CD4-positive, alpha-beta T cell (primary cell): ENCODE measurements around the gene DBH. TPM values are rescaled to one million over a fixed set of nuclear protein-coding genes. Genes with fewer than 3 reads are reported as not detected.

Source experiments
- ATAC-seq: fragments of 200-7000 bp; cut with Tn5 transposase; one replicate; pipeline ENCODE4 v1.10.0; 2022; ENCODE audit warnings: mild to moderate bottlenecking; ENCODE audit not compliant: poor library complexity
- CTCF ChIA-PET: fragments of 350-600 bp; sonication (Branson Sonifier 250); formaldehyde crosslinking; loops from one replicate; lab custom pipeline; 2021; ENCODE audit warnings: antibody characterized with exemption, inconsistent platforms; lab: Charles Lee
- POLR2A ChIA-PET: fragments of 350-600 bp; sonication (Branson Sonifier 250); formaldehyde crosslinking; loops from one replicate; lab custom pipeline; 2021; ENCODE audit warnings: antibody characterized with exemption, inconsistent platforms; lab: Charles Lee
- DNase-seq, 14 experiments: peaks; one replicate each; pipeline ENCODE4 v3.0.0-alpha.2; 2013 to 2020; ENCODE audit warnings: mixed read lengths in 2 of 14
- H3K27ac ChIP-seq, 2 donors: one replicate each; pipeline versions ENCODE4 v1.5.1 to v1.7.0; 2013; ENCODE audit warnings: low read length in 2 of 2, low read depth in 1 of 2, mild to moderate bottlenecking in 1 of 2
- H3K27me3 ChIP-seq, 2 experiments: 1 replicate in 1 of 2; 2 replicates in 1 of 2; pipeline versions ENCODE4 v1.6.1 to v1.7.0; 2013; ENCODE audit warnings: low read length in 2 of 2, control low read depth in 1 of 2, mild to moderate bottlenecking in 1 of 2, moderate library complexity in 1 of 2; ENCODE audit not compliant: insufficient read depth in 2 of 2, control insufficient read depth in 1 of 2
- H3K36me3 ChIP-seq: one replicate; pipeline ENCODE4 v1.6.1; 2013; ENCODE audit warnings: low read length, control low read depth; ENCODE audit not compliant: insufficient read depth
- H3K4me1 ChIP-seq: one replicate; pipeline ENCODE4 v1.6.1; 2013; ENCODE audit warnings: low read length, control low read depth; ENCODE audit not compliant: insufficient read depth
- H3K4me3 ChIP-seq: one replicate; pipeline ENCODE4 v1.5.1; 2013; ENCODE audit warnings: mild to moderate bottlenecking, low read length, moderate library complexity
- H3K9me3 ChIP-seq, 2 experiments: 1 replicate in 1 of 2; 2 replicates in 1 of 2; pipeline versions ENCODE4 v1.6.1 to v1.7.0; 2013; ENCODE audit warnings: low read length in 2 of 2, mild to moderate bottlenecking in 2 of 2, control low read depth in 1 of 2, moderate library complexity in 1 of 2; ENCODE audit not compliant: control insufficient read depth in 1 of 2, insufficient read depth in 1 of 2
- H3K27ac Mint-ChIP-seq: one replicate; pipeline ENCODE4 v1.8.0; 2020; ENCODE audit warnings: mixed read lengths
- H3K27me3 Mint-ChIP-seq: one replicate; pipeline ENCODE4 v1.8.0; 2021; ENCODE audit warnings: mixed read lengths
- H3K36me3 Mint-ChIP-seq: one replicate; pipeline ENCODE4 v1.8.0; 2021; ENCODE audit warnings: low read depth, mixed read lengths
- H3K4me1 Mint-ChIP-seq: one replicate; pipeline ENCODE4 v1.8.0; 2021; ENCODE audit warnings: low read depth, mixed read lengths
- H3K4me3 Mint-ChIP-seq: one replicate; pipeline ENCODE4 v1.8.0; 2020; ENCODE audit warnings: mild to moderate bottlenecking, mixed read lengths
- H3K9me3 Mint-ChIP-seq: one replicate; pipeline ENCODE4 v1.8.0; 2020; ENCODE audit warnings: mixed read lengths
- CTCF ChIP-seq: fragments of 200-600 bp; IDR thresholded peaks from one replicate; pipeline ENCODE4 v1.8.0; 2022; ENCODE audit warnings: antibody characterized with exemption, mild to moderate bottlenecking
- intact Hi-C, 2 experiments: fragments of 100-400 bp; cut with DNase I in 1 of 2; cut with micrococcal nuclease in 1 of 2; formaldehyde crosslinking; loops; one replicate each; pipeline versions ENCODE4 v1.15.1 to v1.9.0; 2023 to 2025; cut with DNase I, micrococcal nuclease
- total RNA-seq, 174 experiments: library from RNA in 2 of 174; stranded (reverse) in 2 of 174; gene quantifications; one replicate each; pipeline ENCODE4 v1.2.3 and lab custom pipeline; 2021 to 2026

The DBH gene
- total RNA-seq, 2 experiments from 2014 or later, result 1.7 to 1.8 TPM

DNA sequence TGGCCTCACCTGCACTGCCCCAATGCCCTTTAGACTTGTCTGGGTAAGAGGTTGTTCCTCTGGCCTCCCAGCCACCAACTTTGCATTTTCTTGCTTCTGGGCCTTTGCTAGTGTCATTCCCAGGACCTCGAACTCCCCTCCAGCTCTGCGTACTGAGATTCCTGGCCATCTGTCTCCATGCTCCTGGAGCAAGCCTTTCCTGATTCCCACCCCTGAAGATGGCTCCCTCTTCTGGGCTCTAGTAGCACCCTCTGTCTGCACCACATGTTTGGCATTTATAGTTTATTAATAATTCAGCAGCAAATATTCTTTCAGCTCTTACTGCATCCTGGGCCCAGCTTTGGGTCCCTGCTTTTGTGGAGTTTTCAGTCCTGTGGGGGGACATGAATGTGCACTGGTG lies 41.9 kb upstream of the DBH start:
- Mint-ChIP-seq H3K4me3 (no peak overlapping the region), H3K36me3 (no peaks in the 10 kb centered on the region), H3K27ac (no peak overlapping the region), H3K4me1 (no peaks in the 10 kb centered on the region), H3K9me3 (peaks cover 9% of the 10 kb centered on the region), H3K27me3 (no peaks in the 10 kb centered on the region)
- no peaks in the 10 kb centered on the region for H3K27me3 ChIP-seq
- intact Hi-C loops, result no loop called here
- no peaks in the 10 kb centered on the region for H3K36me3 ChIP-seq
- ChIA-PET CTCF (no interaction called here), POLR2A (no interaction called here)
- H3K4me3 ChIP-seq, result no peak overlapping the region
- ATAC-seq (no peak), DNase-seq (no peak)
- peaks cover 14 to 35% of the 10 kb centered on the region in 2 experiments for H3K9me3 ChIP-seq
- no peaks in the 10 kb centered on the region for H3K4me1 ChIP-seq
- no peak for TF ChIP-seq CTCF
- H3K27ac ChIP-seq, result no peak overlapping the region

- DNase-seq (no peak), ATAC-seq (no peak)
- no peaks in the 10 kb centered on the region for H3K27me3 ChIP-seq
- no peak overlapping the region for H3K4me3 ChIP-seq
- no peak for TF ChIP-seq CTCF
- no peak overlapping the region for H3K27ac Mint-ChIP-seq
- no peaks in the 10 kb centered on the region for H3K36me3 Mint-ChIP-seq
- ChIA-PET CTCF (no interaction called here), POLR2A (no interaction called here)
- H3K27me3 Mint-ChIP-seq, result no peaks in the 10 kb centered on the region
- no peaks in the 10 kb centered on the region for H3K4me1 Mint-ChIP-seq
- peaks cover 9% of the 10 kb centered on the region for H3K9me3 Mint-ChIP-seq
- H3K9me3 ChIP-seq, result peaks cover 14 to 32% of the 10 kb centered on the region in 2 experiments
- no peaks in the 10 kb centered on the region for H3K36me3 ChIP-seq
- H3K4me1 ChIP-seq, result no peaks in the 10 kb centered on the region
- no peak overlapping the region for H3K27ac ChIP-seq
- intact Hi-C loops, result no loop called here
- no peak overlapping the region for H3K4me3 Mint-ChIP-seq
Observed at GRCh38 chr9:133595910-133596309, 40.3 kb upstream of the DBH start.

DNA sequence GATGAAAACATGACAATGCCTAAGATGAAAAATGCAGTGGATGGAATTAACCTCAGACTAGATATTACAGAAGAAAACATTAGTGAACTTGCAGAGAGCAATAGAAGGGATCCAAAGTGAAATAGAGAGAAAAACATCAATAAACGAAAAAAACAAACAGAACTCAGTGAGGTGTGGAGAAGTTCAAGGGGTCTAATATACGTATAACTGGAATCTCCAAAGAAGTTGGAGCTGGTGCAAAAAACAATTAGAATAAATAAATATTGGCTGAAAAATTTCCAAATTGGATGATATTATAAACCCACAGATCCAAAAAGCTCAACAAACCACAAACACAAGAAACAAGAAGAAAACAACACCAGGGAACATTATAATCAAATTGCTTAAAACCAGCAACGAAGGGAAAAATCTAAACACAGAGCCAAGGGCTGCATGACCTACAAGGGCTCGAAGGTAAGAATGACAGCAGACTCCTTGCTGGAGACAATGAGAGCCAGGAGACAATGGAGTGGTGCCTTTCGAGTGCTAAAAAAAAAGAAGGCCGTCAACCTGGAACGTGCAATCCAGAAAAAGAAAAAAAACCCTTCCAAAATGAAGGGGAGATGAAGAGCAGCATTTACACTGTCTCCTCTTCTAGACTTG lies 38.7 kb upstream of the DBH start:
- Mint-ChIP-seq H3K27me3 (no peaks in the 10 kb centered on the region), H3K4me3 (no peak overlapping the region), H3K36me3 (no peaks in the 10 kb centered on the region), H3K9me3 (peaks cover 9% of the 10 kb centered on the region), H3K27ac (no peak overlapping the region), H3K4me1 (no peaks in the 10 kb centered on the region)
- DNase-seq, result no peak
- no peak overlapping the region for H3K4me3 ChIP-seq
- H3K9me3 ChIP-seq, result peaks cover 14 to 32% of the 10 kb centered on the region in 2 experiments
- no peaks in the 10 kb centered on the region for H3K27me3 ChIP-seq
- CTCF ChIA-PET, result no interaction called here
- H3K27ac ChIP-seq, result no peak overlapping the region
- H3K36me3 ChIP-seq, result no peaks in the 10 kb centered on the region
- intact Hi-C loops, result no loop called here
- H3K4me1 ChIP-seq, result no peaks in the 10 kb centered on the region
- POLR2A ChIA-PET, result no interaction called here
- no peak for TF ChIP-seq CTCF
- no peak for ATAC-seq
